NK-92 treated with Interleukin-12 subunit alpha and Interleukin-12 subunit beta, amount 100 ng/mL, for 24 hours (cell line): Measurements from ENCODE around the gene HS2ST1.

ENCODE experiments used
- DNase-seq: peaks from one replicate; lab custom pipeline; 2025; lab: John Stamatoyannopoulos, UW

HS2ST1 gene

DNA sequence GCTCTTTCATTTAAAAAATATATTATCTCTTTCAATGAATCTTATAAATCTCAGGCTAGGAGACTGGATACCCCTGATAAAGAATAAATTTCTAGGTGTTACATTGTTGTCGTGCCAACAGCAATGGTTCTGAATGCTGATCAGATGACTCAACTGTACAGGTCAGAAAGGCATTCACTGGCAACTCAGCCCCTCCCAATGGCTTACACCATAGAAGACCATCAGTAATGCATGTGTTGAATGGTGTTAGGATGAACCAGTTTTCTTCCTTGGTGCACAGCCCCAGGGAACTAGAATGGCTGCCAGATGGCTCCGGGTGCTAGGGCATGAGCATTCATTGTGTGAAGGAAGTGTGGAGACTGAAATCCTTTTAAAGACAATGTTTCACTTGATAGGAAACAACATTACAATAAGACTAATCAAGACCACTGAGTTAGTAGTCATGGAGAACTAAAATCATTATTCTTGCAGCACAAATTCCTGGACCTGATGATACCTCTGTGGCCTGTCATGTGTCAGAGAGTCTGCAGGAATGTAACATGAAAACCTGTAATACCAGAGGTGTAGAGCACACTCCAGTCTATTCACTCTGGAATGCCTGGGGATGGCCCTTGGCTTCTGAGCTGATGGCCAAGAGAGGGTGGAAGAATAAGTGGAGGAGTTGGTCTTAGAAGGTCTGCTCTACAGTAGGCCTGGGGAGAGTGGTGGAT lies 226.6 kb downstream of the HS2ST1 start:
- DNase-seq: no peak

DNA sequence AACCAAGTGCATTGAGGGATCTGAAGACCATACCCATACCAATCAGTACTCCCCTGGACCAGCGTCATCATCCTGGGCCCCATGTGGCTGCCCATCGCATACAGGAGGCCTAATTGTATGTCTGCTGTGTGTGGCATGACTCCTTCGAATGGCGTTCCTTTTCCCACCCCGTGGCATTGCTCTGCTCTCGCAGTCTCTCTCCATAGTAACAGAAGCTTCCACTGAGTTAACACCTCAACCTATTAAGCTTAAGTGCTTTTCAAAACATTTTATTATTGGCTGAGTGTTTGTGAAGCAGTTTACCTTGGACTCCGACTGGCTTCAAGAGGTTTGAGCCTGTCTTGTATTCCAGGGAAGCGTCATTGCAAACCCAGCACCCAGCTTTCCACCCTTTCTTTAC lies 227.1 kb downstream of the HS2ST1 start:
- DNase-seq: no peak

DNA sequence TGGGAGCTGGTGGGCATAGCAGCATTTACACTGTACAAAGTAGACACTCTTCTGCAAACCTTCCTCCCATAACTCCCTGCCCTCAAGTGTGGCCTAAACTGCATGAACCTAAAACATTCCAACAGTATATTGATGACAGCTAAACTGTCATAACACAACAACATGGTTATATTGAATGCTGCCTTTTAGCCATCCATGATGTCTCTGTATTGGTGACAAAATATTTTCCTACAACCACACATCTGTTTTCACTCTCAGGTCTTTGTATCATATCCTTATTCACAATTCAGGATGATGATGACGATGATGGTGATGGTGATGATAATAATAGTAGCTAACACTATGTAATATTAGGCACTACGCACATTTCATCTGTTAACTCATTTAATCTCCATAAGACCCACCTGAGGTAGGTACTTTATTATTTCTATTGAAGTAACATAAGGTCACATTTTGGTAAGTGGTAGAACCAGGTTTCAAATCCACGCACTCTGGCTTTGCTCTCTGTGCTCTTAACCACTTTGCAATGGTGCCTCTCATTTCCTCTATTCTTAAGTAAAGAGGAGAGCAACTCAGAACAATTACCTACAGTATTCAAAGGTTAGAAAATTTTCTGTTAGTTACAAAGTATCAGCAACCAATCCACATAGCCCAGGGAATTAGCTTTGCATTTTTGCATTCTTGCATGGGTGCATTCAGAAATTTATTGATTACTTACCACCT lies 229.1 kb downstream of the HS2ST1 start:
- DNase-seq: no peak

DNA sequence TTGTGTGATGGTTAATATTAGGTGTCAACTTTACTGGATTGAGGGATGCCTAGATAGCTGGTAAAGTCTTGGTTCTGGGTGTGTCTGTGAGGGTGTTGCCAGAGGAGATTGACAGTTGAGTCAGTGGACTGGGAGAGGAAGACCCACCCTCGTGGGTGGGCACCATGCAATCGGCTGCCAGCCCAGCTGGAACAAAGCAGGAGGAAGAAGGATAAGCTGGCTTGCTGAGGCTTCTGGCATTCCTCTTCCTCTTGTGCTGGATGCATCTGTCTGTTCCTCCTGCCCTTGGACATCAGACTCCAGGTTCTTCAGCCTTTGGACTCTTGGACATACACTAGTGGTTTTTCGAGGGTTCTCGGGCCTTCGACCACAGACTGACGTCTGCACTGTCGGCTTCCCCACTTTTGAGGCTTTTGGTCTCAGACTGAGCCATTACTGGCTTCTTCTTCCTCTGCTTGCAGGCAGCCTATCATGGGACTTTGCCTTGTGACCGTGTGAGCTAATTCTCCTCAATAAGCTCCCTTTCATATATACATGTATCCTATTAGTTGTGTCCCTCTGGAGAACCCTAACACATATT lies 230.0 kb downstream of the HS2ST1 start:
- DNase-seq: no peak

DNA sequence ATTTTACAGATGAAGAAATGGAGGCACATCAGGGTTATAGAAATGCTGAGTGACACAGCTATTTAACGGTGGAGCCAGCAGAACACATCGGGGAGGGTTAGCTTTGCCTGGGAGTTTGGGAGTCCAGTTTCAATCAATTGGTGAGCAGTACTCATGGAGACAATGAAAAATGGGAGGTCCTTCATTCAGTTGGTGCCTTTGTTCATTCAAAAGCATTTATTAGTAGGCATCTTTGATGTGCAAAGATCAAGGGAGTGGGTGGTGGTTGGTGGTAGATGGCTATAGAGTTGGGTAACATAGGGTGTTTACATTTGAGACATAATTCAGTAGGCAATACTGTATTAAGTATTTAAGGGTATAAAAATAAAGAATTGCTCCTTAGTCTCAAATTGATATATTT lies 230.5 kb downstream of the HS2ST1 start:
- no peak for DNase-seq

DNA sequence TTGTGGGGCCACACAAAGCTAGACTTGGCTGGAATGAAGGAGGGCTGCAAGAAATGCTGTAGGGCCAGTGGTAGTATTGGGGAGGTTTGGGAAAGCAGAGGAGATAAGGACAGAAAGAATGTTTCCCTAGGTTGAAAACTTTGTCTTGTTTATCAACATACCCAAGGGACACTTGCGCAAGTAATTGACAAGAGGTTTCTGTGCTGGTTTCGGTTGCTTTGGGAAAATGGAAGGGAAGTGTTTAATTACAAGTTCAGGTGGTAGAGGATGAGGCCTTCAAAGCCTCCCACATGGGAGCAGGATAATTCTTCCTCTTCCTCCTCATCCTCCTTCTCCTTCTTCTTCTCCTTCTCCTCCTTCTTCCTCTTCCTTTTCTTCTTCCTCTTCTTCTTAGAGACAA lies 232.1 kb downstream of the HS2ST1 start:
- no peak for DNase-seq

DNA sequence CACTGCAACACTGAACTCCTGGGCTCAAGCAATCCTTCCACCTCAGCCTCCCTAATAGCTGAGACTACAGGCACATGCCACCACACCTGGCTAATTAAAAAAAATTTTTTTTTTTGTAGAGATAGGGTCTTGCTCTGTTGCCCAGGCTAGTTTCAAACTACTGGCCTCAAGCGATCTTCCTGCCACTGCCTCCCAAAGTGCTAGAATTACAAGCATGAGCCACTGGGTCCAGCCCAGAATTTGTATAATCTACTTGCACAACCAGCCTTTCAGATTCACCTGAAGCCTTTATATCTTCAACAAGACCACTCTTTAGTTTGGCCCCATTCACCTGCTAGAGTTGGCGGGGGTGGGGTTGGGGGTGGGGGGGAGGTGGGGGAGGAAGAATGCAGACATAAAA lies 232.6 kb downstream of the HS2ST1 start:
- no peak for DNase-seq

DNA sequence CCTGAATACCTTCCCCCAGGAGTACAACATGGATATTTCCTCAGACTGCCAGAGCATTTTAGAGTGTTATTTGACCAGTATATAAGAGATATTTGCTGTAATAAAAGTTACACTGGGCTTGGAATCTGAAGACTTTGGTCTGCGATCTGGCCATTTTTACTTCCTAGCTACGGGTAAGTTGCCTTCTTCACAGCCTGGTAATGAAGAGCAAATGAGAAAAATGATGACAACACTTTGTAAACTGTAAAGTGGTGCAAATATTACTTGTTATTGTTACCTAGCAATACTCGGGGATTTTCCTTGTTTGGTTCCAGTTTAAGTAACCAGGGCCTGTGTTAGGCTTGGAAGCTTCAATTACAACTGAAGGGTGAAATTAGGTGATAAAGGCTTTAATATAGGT lies 233.4 kb downstream of the HS2ST1 start:
- DNase-seq: no peak

DNA sequence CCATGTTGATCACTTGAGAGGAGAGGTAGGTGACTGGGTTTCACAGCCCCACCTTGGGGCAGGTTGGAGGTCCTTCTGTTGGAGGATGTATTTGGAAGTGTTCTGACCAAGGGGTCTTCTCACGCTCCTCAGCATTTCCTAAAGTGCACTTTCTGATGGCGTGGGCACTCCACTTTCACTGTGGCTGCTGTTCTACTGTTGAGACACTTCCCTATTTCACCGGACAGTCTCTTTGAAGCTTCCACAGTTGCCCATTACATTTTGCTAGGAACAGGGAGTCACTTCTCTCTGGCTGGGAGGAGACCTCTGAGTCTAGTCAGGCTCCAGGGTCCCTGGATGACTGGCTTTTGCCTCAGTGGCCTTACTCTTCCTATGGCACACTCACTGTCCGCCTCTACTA lies 234.2 kb downstream of the HS2ST1 start:
- DNase-seq: no peak

DNA sequence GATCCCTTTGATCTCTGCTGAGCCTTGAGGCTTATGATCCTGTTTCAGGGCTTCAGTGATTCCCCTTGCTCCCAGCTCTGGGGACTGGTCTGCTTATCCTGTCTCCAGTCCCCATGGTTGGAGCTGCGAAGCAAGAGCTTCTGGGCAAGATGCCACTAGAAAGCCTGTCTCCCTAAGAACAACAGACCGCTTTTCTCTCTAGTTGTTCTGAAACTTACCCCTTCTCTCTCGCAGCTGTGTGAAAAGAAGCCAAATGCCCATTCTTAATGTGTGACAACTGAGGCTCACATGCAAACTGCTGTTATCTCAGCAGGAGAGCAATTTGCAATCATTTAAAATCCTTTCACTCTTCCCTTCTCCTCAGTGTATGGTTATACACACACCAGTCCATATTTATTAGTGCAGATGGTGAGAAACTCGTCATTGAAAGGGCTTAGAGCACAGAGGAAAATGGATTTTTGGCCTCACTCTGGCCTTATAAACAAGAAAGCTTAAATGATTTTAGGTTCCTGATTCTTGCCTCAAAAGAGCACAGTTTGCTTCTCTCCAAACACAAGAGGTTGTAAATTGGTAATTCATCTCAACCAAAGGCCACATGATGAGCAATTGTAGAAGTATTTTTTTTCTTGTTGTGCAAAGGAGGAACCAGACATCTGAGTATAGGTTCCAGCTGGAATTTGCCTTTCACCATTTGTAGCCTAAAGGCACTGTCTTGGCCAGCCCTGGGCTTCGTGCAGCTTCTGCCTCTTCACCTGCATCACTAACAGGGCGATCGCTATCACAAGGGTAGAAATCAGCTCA lies 235.0 kb downstream of the HS2ST1 start:
- DNase-seq: no peak

DNA sequence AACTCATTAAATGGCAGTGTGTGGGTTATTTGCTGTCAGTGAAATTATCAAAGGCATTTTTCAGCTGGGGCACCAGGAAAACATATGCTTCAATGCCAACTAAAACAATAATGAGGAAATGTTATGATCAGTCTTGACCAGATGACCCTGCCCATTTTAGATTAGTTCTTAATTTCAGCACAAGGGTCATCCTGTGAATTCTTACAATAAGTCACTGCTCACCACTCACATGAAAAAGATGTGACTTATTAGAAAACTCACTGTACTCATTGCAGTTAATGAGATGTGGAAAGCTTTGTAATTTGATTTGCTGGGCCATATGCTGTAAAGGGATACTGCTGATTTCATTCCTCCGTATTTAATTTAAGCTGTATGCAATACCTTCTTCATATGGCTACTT lies 235.7 kb downstream of the HS2ST1 start:
- no peak for DNase-seq

DNA sequence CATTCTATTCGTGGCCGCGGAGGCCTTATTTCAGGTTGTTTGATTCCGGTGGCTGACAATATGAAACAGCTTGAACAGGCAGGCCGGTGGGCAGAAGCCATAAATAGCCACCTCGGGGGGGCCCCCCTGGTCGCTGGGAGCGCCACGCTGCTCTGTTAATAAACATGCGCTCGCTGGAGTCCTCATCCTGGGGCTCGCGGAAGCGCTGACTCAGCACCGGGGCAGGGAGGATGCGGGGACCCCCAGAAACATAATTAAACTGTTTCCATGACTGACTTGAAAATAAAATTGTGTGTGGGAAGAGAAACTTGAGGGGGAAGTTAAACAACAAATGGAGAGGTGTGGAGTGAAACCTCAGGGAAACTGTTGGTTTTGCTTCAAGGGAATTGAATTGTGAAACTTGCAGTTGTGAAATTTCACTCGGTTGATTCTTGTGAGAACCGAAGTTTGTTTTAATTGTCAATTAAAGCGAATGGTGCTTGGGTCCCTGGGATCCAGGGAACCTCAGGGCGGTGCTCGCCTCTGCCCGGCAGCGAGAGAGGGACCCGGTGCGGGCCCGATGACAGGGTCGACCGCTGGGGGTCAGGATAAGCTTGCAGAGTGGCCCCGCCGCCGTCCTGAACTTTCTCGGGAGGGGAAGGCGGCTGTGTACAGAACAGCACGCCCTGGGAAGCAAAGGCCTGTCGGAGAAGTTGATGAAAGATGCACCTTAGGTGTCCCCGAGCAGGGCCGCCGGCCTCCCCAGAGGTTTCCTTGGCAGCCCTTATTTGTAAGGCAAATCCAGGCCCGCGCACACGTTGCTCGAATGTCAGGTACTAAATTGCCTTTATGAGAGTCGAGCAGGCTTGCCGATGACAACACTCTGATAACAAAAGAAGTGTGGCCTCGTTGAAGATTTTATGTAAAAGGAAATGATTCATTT lies 237.3 kb downstream of the HS2ST1 start:
- DNase-seq: no peak

DNA sequence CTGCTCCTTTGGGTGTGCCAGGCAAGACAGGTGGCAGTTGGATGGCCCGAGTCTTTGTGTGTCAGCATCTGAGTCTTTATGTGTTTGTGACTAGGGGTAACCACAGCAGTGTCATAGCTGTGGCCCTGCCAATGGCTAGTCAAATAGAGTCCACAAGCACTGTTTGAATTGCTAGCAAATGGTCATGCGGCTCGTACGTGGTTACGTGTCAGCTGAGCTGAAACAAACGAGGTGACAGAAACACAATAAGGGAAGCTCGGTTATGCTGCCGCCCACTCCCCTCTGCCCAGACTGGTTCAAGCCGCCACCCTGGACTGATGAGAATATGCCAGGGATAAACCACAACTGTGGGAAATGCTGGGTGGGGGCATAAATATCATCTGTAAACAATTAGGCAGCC lies 239.9 kb downstream of the HS2ST1 start:
- DNase-seq: no peak

DNA sequence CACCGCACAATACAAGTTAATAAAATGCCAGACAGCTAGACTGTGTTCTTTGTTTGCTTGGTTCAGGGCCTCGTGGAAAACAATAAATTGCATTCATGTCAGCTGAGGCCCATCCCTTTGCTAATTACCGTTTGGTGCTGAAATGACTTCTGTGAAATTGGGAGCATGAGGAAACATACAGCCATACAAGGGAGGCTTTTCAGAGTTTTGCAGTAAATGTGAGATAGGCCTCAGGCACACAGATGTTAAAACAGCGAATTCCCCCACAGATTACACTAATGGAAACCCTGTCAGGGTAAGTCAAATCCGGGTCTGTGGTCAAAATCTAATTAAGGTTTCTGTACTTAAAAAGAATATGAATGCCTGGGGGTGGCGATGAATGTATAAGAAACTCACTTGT lies 240.7 kb downstream of the HS2ST1 start:
- DNase-seq: no peak

DNA sequence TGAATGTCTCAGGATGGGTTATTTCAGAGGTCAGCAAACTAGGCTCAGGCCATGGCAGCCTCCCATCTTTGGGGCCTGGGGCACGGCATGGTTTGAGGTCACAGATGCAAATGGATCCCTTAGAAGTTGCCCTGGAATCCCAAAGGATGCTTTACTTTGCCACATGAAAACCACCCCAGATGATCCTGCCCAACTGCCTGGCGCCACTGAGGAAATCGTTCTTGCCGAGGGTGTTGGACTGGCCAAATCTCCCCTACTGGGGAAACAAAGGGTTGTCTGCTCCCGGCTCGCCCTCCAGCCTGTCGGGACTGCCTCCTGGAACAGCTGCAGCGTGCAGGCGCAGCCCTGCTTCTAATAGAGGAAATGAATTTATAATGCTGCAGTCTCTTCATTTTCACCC lies 241.2 kb downstream of the HS2ST1 start:
- no peak for DNase-seq

DNA sequence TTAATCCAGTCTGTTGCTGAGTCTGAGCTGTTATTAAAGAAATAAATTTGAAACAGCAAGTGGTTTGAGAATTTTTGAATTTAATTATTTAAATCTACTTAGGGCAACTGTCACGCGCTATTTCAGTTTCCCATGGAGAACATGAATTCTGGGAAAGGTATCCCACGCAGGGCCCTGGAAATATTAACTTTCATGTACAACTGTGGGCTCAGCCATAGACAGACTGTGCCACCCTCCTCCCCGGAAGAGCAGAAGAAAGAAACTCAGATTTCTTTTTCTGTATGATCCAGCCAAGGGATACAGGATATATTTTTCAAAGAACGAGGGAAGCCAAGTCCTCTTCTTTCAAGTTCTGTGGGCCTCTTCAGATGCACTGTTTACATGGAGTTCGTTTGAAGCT lies 241.7 kb downstream of the HS2ST1 start:
- DNase-seq: no peak

DNA sequence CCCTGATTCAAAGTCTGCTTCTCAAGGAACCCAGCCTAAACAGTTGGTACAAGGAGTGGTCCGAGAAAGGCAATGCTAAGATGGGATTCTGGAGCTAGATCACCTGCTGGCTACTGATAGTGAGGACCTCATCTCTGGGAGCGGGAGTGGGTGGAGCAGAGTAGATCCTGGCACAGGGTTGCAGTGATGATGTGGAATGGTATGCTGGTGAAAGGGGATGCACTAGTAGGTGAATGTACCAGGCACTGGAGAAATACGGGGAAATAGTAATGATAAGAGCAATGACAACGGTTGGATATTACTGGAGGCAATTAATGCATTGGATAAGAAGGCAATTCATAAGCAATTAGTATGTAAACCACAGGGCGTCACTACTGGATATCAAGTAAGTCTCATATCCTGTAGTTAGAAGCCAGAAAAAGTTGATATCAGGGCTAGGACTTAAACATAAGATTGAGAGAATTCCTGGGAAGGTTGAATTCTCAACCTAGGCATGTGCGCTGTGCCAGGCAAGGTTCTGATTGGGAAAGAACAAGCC lies 245.0 kb downstream of the HS2ST1 start:
- DNase-seq: no peak
